Endothelial cell of umbilical vein (primary cell): Measurements from ENCODE around the gene SLC12A6.

Experiments
- CTCF ChIP-seq, 2 donors: IDR thresholded peaks; 1 replicate in 1 of 2; 2 replicates in 1 of 2; pipeline ENCODE4 v1.5.1; 2011; ENCODE audit warnings: low read length in 2 of 2, mild to moderate bottlenecking in 2 of 2, moderate library complexity in 2 of 2, control low read depth in 1 of 2, inconsistent platforms in 1 of 2, low read depth in 1 of 2; ENCODE audit not compliant: insufficient read depth in 1 of 2; ENCODE audit errors: extremely low read depth in 1 of 2
- MAX ChIP-seq: IDR thresholded peaks from 2 replicates; pipeline ENCODE4 v1.6.1; 2011; ENCODE audit not compliant: insufficient read depth, insufficient read length
- POLR2A ChIP-seq: IDR thresholded peaks from 2 replicates; pipeline ENCODE4 v1.6.1; 2012; ENCODE audit warnings: low read depth, mild to moderate bottlenecking, control low read depth, low read length
- POLR2AphosphoS5 ChIP-seq: IDR thresholded peaks from 2 replicates; pipeline ENCODE4 v1.6.1; 2012; ENCODE audit warnings: low read depth, mild to moderate bottlenecking, control low read depth, low read length, moderate library complexity; ENCODE audit not compliant: insufficient read depth

- TF ChIP-seq POLR2AphosphoS5 (no peak), POLR2A (no peak), CTCF (IDR thresholded peaks at IDR 0.05; ENCODE audit: extremely low read depth in 1 of 2, insufficient read depth in 1 of 2, low read depth in 1 of 2, low read length in 2 of 2) (no peak), MAX (no peak)
Observed at GRCh38 chr15:34370643-34371042, 33.1 kb upstream of the SLC12A6 start.
